ENCODE measurements around the gene CEP85.
"Not testable (repeated sequence)": the region's sequence is repeated elsewhere in the genome, so short reads cannot be mapped to it uniquely, and the experiment has no call there.

Gene CEP85

GRCh38 chr1:26221094-26221493 lies 12.9 kb upstream of the CEP85 start:
- no peak for DNase-seq (ENCODE audit: low read depth in 2 of 2)

GRCh38 chr1:26224606-26225005 lies 9.4 kb upstream of the CEP85 start:
- no peak for DNase-seq (ENCODE audit: low read depth in 2 of 2)

GRCh38 chr1:26225033-26225831 lies 8.8 kb upstream of the CEP85 start:
- peak; percentile 21 to 31 for DNase-seq (ENCODE audit: low read depth in 2 of 2)

- not testable (repeated sequence) for DNase-seq (ENCODE audit: low read depth in 2 of 2)
These were observed 3.3 kb upstream of the CEP85 start for GRCh38 chr1:26230682-26231081.

- peak in 1 of 2 donors; percentile 14 for DNase-seq (ENCODE audit: low read depth in 2 of 2)
These were observed 807 bp downstream of the CEP85 start for GRCh38 chr1:26234644-26235370.

- DNase-seq (ENCODE audit: low read depth in 2 of 2): no peak
These were observed 3.4 kb downstream of the CEP85 start for GRCh38 chr1:26237230-26237966.

GRCh38 chr1:26239936-26240335 lies 5.9 kb downstream of the CEP85 start:
- DNase-seq (ENCODE audit: low read depth in 2 of 2): no peak

GRCh38 chr1:26252718-26253117 lies 18.7 kb downstream of the CEP85 start:
- DNase-seq (ENCODE audit: low read depth in 2 of 2): no peak

- no peak for DNase-seq (ENCODE audit: low read depth in 2 of 2)
These were observed 20.4 kb downstream of the CEP85 start for GRCh38 chr1:26254404-26254803.

GRCh38 chr1:26257222-26257621 lies 23.2 kb downstream of the CEP85 start:
- no peak for DNase-seq (ENCODE audit: low read depth in 2 of 2)

GRCh38 chr1:26259005-26259404 lies 25.0 kb downstream of the CEP85 start:
- no peak for DNase-seq (ENCODE audit: low read depth in 2 of 2)

- DNase-seq (ENCODE audit: low read depth in 2 of 2): no peak
These were observed 25.6 kb downstream of the CEP85 start for GRCh38 chr1:26259578-26259977.

- DNase-seq (ENCODE audit: low read depth in 2 of 2): no peak
These were observed 29.2 kb downstream of the CEP85 start for GRCh38 chr1:26263212-26263611.

- DNase-seq (ENCODE audit: low read depth in 2 of 2): no peak
These were observed 31.4 kb downstream of the CEP85 start for GRCh38 chr1:26265405-26265804.

GRCh38 chr1:26268290-26269197 lies 34.5 kb downstream of the CEP85 start:
- no peak for DNase-seq (ENCODE audit: low read depth in 2 of 2)

GRCh38 chr1:26269198-26269550 lies 35.2 kb downstream of the CEP85 start:
- no peak for DNase-seq (ENCODE audit: low read depth in 2 of 2)

GRCh38 chr1:26274801-26275425 lies 40.9 kb downstream of the CEP85 start:
- DNase-seq (ENCODE audit: low read depth in 2 of 2): no peak

GRCh38 chr1:26275580-26276431 lies 41.8 kb downstream of the CEP85 start:
- DNase-seq (ENCODE audit: low read depth in 2 of 2): peak; percentile 63 to 71

- DNase-seq (ENCODE audit: low read depth in 2 of 2): no peak
These were observed 42.4 kb downstream of the CEP85 start for GRCh38 chr1:26276432-26276838.

GRCh38 chr1:26277261-26277661 lies 43.3 kb downstream of the CEP85 start:
- no peak for DNase-seq (ENCODE audit: low read depth in 2 of 2)
